NCI-H748 (cell line): ENCODE measurements around the gene SMARCAL1.

Source experiments
- DNase-seq: peaks from one replicate; lab custom pipeline; 2025; ENCODE audit not compliant: unreplicated experiment; lab: John Stamatoyannopoulos, UW

Gene SMARCAL1

DNA sequence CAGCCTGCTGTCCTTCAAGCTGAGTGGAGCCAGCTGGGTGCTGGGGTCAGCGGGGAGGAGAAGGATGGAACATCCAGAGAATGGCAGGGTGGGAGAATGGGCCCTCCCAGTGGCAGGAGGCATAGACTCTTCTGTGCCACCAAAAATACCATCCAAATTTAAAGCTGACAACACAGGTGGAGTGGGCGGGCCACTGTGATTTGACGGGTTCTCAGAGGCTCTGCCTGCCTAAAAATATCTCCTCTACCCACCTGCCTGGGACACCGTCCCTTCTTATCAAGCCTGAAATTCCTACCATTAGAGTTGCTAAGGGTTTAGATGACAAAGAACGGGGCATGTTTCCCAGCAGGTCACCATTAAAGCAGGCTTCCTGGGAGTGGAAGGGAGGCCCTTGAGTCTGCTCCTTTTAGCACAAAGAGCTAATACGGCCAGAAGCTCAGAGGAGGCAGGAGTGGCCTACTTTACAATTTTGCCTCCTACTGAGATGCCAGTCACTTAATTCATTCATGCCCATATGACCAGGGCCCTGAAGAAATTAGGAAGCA is 20.2 kb upstream of the SMARCAL1 start:
- DNase-seq: no peak

DNA sequence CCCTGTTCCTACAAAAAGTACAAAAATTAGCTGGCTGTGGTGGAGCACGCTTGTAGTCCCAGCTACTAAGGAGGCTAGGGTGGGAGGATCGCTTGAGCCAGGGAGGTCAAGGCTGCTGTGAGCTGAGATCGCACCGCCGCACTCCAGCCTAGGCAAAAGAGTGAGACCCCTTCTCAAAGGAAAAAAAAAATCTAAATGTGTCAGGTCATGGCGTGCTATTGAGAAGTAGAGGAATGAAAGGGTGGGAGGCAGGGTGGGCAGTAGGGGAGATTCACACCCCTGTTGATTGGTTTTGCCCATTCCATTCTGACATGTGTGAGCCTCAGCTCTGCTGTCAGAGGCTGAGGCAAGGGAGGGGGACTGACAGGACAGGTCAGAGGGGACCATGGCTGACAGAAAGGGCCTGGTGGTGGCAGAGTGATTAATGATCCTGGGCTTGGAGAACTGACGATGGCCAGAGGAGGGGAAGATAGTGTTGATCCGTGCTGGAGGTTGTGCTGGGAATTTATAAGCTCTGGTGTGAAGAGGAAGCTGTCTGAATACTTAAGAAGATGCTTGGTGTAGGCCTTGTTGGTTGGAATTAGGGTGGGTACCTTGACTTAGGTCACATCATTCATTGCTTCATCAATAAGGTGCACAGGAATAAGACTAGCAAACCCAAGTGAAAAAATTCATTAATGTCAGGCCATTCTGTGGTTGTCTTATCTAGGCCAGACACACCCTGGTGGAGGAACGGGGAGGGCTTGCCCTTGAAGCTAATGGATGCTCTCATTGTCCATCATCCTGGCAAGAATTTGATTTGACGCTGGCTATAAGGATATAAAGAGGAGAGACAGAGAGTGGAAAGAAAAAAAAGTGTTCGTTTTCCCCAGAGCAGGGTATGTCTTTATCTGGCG is 19.1 kb upstream of the SMARCAL1 start:
- no peak for DNase-seq

DNA sequence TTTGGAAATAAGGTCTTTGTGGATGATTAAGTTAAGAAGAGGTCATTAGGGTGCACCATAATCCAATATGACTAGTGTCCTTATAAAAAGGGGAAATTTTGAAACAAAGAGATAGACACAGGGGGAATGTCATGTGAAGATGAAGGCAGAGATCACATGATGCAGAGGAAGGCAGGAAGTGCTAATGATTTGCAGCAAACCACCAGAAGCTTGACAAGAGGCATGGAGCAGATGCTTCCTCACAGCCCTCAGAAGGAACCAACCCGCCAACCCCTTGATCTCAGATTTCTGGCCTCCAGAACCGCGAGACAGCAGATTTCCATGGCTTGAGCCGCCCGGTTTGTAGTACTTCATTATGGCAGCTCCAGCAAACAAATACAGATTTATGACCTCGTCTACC is 17.4 kb upstream of the SMARCAL1 start:
- DNase-seq: no peak

GRCh38 chr2:216399621-216400020 is 12.7 kb upstream of the SMARCAL1 start:
- no peak for DNase-seq

DNA sequence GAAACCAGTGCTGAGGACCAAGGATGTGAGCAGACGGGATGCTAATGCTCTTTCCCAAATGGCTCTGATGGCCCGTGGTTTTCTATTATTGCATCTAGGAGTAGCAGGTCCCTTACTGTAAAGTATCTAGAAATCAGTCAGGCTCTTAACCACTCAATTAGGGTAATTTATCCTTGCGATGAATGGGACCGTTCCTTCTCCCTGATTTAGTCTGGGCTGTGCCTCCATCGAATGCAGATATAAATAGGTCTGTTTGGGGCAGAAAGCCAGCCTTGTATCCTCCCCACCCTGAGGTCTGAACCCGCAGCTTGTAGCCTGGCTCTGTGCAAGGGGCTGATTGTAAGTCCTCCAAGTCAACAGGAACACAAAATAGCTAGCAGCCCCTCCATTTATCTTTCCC is 9.5 kb upstream of the SMARCAL1 start:
- DNase-seq: no peak

- peak; percentile 22 for DNase-seq
Observed at GRCh38 chr2:216404010-216404618, 8.2 kb upstream of the SMARCAL1 start.

- DNase-seq: no peak
Observed at GRCh38 chr2:216405588-216405987, 6.7 kb upstream of the SMARCAL1 start.

DNA sequence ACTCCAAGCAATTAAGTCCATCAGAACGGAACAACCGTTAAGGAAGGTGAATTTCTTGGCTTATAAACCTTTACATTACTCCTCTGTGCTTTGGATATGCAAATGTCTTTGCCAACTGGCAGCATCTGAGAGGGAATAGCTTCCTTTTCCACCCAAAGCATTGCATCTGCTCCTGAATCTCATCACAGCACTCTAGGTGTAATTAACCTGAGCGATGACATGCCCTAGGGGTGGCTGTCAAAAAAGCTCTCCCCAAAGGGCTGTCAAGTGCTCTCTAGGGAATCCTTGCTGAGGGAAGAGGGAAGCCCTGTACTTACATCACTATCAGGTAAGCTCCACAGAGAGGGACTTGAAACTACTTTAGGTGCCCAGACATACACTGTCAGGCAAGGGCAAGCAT is 5.5 kb upstream of the SMARCAL1 start:
- no peak for DNase-seq

GRCh38 chr2:216408426-216409290 is 3.6 kb upstream of the SMARCAL1 start:
- no peak for DNase-seq

GRCh38 chr2:216410550-216410949 is 1.7 kb upstream of the SMARCAL1 start:
- DNase-seq: no peak

GRCh38 chr2:216413882-216414281 is 1.6 kb downstream of the SMARCAL1 start:
- no peak for DNase-seq

- no peak for DNase-seq
Observed at GRCh38 chr2:216414772-216415319, 2.6 kb downstream of the SMARCAL1 start.

- DNase-seq: no peak
Observed at GRCh38 chr2:216415541-216415940, 3.3 kb downstream of the SMARCAL1 start.

DNA sequence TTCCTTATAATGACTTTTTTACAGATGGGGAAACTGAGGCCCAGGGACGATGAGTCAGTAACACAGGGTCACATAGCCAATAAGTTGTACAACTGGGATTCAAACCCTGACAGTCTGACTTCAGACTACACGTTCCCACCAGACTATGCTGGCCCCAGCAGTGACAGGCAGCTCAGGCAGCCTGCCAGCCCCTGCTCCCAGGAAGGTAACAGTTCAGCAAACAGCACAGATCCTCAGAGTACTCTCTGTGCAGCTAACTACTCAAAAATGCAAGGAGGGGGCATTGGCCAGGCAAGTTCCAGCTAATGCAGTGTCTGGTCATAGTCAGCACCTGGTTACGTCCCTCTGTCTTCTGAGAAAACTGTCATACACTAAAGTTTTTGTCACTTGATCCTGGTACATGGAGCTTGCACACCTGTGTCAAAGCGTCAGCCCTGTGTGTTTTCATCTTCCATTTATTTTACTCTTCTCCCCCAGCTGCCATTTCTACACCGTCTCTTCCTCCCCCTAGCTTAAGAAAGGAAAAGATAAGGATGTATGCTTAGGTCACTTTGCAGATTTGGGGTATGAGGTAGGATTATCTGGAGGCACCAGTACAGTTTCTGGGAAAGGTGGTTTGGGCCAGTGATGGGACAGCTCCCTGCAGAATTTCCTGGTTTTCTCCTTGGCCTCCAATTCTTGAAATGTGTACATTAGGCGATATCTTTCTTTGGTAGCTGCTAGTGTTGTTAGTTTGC is 4.5 kb downstream of the SMARCAL1 start:
- no peak for DNase-seq

- DNase-seq: no peak
Observed at GRCh38 chr2:216418981-216419380, 6.7 kb downstream of the SMARCAL1 start.

GRCh38 chr2:216420367-216421101 is 8.2 kb downstream of the SMARCAL1 start:
- DNase-seq: no peak

GRCh38 chr2:216423071-216423470 is 10.8 kb downstream of the SMARCAL1 start:
- DNase-seq: no peak

- no peak for DNase-seq
Observed at GRCh38 chr2:216424274-216424673, 12.0 kb downstream of the SMARCAL1 start.

GRCh38 chr2:216425008-216425787 is 12.9 kb downstream of the SMARCAL1 start:
- DNase-seq: no peak
